PC-3 (cell line): Measurements from ENCODE around the gene KAT6B. TPM values are rescaled to one million over a fixed set of nuclear protein-coding genes. Genes with fewer than 3 reads are reported as not detected.

Experiments
- ATAC-seq: fragments of 200-7000 bp; cut with Tn5 transposase; 2 replicates; pipeline ENCODE4 v1.9.1; 2020; ENCODE audit warnings: mild to moderate bottlenecking, moderate library complexity
- BruUV-seq: library from RNA; stranded (reverse); fragments of 400-500 nt; replicated peaks from 2 replicates; lab custom pipeline; 2021; lab: Mats Ljungman, UMichigan
- CTCF ChIA-PET: fragments of 300-600 bp; sonication (Branson Sonifier 250); formaldehyde crosslinking; loops from one replicate; lab custom pipeline; 2022; ENCODE audit warnings: antibody characterized with exemption; lab: Charles Lee
- POLR2A ChIA-PET: fragments of 300-600 bp; sonication (Branson Sonifier 250); formaldehyde crosslinking; loops from one replicate; lab custom pipeline; 2022; ENCODE audit warnings: antibody characterized with exemption; ENCODE audit not compliant: unreplicated experiment; lab: Charles Lee
- DNase-seq: peaks from one replicate; pipeline ENCODE4 v3.0.0-alpha.2; 2015
- H2AFZ ChIP-seq: fragments of 300-600 bp; sonication (generic); 2 replicates; pipeline ENCODE4 v1.6.0; 2016; ENCODE audit warnings: antibody characterized with exemption, low read length
- H3F3A ChIP-seq: fragments of 300-600 bp; sonication (generic); one replicate; pipeline ENCODE4 v1.6.0; 2017; ENCODE audit warnings: antibody characterized with exemption, low read length, control low read depth, mild to moderate bottlenecking; ENCODE audit not compliant: unreplicated experiment
- H3K27ac ChIP-seq: fragments of 300-600 bp; sonication (generic); 2 replicates; pipeline ENCODE4 v1.5.1; 2016; ENCODE audit warnings: mild to moderate bottlenecking, low read length
- H3K27me3 ChIP-seq: fragments of 300-600 bp; sonication (generic); 2 replicates; pipeline ENCODE4 v1.6.1; 2016; ENCODE audit warnings: low read length, mixed read lengths
- H3K36me3 ChIP-seq: fragments of 300-600 bp; sonication (generic); 2 replicates; pipeline ENCODE4 v1.6.1; 2016; ENCODE audit warnings: low read depth, mixed run types, low read length, mixed read lengths
- H3K4me1 ChIP-seq: fragments of 300-600 bp; sonication (generic); 2 replicates; pipeline ENCODE4 v1.5.1; 2016; ENCODE audit warnings: low read length; ENCODE audit not compliant: insufficient read depth
- H3K4me2 ChIP-seq: fragments of 300-600 bp; sonication (generic); 2 replicates; pipeline ENCODE4 v1.6.0; 2016; ENCODE audit warnings: low read length
- H3K4me3 ChIP-seq: fragments of 300-600 bp; sonication (generic); 2 replicates; pipeline ENCODE4 v1.5.1; 2016; ENCODE audit warnings: mild to moderate bottlenecking, low read length, mixed read lengths
- H3K79me2 ChIP-seq: fragments of 300-600 bp; sonication (generic); 2 replicates; pipeline ENCODE4 v1.6.1; 2017; ENCODE audit warnings: low read length, mixed read lengths
- H3K9ac ChIP-seq: fragments of 300-600 bp; sonication (generic); 2 replicates; pipeline ENCODE4 v1.6.0; 2016; ENCODE audit warnings: mild to moderate bottlenecking, low read length
- H3K9me2 ChIP-seq: fragments of 300-600 bp; sonication (generic); replicated peaks from 2 replicates; pipeline ENCODE4 v1.6.1; 2016; ENCODE audit warnings: mixed run types, low read length, mixed read lengths
- H3K9me3 ChIP-seq: fragments of 300-600 bp; sonication (generic); 2 replicates; pipeline ENCODE4 v1.6.1; 2016; ENCODE audit warnings: low read length, mixed read lengths
- H4K20me1 ChIP-seq: fragments of 300-600 bp; sonication (generic); 2 replicates; pipeline ENCODE4 v1.6.1; 2016; ENCODE audit warnings: low read length, mixed read lengths
- CTCF ChIP-seq: fragments of 300-600 bp; sonication (generic); conservative IDR thresholded peaks from 2 replicates; pipeline ENCODE4 v1.5.1; 2017; ENCODE audit warnings: antibody characterized with exemption, low read depth, mild to moderate bottlenecking, low read length
- EZH2 ChIP-seq: fragments of 300-600 bp; sonication (generic); IDR thresholded peaks from one replicate; pipeline ENCODE4 v1.6.1; 2017; ENCODE audit warnings: antibody characterized with exemption, mild to moderate bottlenecking, low read length; ENCODE audit not compliant: unreplicated experiment
- EZH2phosphoT487 ChIP-seq: fragments of 300-600 bp; sonication (generic); IDR thresholded peaks from 2 replicates; pipeline ENCODE4 v1.6.1; 2018; ENCODE audit warnings: mild to moderate bottlenecking, antibody characterized with exemption, low read length, borderline replicate concordance
- intact Hi-C: fragments of 100-400 bp; cut with micrococcal nuclease; formaldehyde crosslinking; loops from 2 replicates; pipeline ENCODE4 v1.9.0; 2023
- total RNA-seq: library from RNA; depleted of rRNA; stranded (reverse); fragments of >200 nt; gene quantifications from 2 replicates; pipeline ENCODE4 v1.2.3, GENCODE V29; 2014

The KAT6B gene
- total RNA-seq, 1 experiment from 2014 or later: 94.5 TPM

GRCh38 chr10:74968667-74969061 lies 142.3 kb downstream of the KAT6B start:
- CTCF ChIA-PET: interaction anchor here (0.5 to 1.0 kb wide), 3 partner anchors 51 to 135 kb away, joined by 3 to 16 read pairs (median 5); no protein-coding TSS in a partner anchor
- no peak overlapping the region for H2AFZ ChIP-seq
- peak overlapping the region; percentile 67 for H3K4me2 ChIP-seq
- TF ChIP-seq EZH2phosphoT487 (no peak), EZH2 (no peak), CTCF (no peak)
- peaks cover 26% of the 10 kb centered on the region for H4K20me1 ChIP-seq
- DNase-seq: no peak
- peaks cover 39% of the 10 kb centered on the region for H3K79me2 ChIP-seq
- intact Hi-C loops: loop anchor here (1.0 kb wide), 3 partner anchors 15 to 92 kb away; no protein-coding TSS in a partner anchor
- H3K36me3 ChIP-seq: peaks cover 15% of the 10 kb centered on the region; the same call in 1 of the 2 replicates
- peaks cover 26% of the 10 kb centered on the region for H3K4me1 ChIP-seq
- H3K27ac ChIP-seq: peak overlapping the region; percentile 28
- no peaks in the 10 kb centered on the region for H3K27me3 ChIP-seq
- POLR2A ChIA-PET: interaction anchor here (0.5 to 0.7 kb wide), 4 partner anchors 11 to 325 kb away, joined by 3 to 6 read pairs (median 5); no protein-coding TSS in a partner anchor
- BruUV-seq: no TSS peak
- H3K9me3 ChIP-seq: no peaks in the 10 kb centered on the region
- H3F3A ChIP-seq: peaks cover 12% of the 10 kb centered on the region
- ATAC-seq: peak; percentile 24
- no peak overlapping the region for H3K9ac ChIP-seq
- H3K4me3 ChIP-seq: peak overlapping the region; percentile 10; the same call in 1 of the 2 replicates
- no peaks in the 10 kb centered on the region for H3K9me2 ChIP-seq

DNA sequence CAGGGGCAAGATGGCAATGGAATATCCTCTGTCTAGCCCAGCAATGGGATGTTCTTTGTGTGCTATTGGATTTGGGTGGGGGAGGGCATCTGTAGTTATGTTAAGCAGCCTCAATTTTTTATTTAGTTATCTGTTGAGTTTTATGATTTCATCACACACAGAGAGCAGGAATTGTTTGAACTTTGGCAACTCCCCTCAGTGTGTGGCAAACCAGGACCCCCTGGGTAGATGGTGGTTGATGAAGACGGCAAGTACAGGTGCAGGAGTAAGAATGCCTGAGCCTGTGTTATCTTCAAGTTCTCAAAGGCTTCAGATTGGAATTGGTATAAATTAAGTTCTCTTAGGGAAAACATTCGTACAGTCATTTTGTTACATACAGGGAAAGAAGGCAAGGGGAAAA lies 142.7 kb downstream of the KAT6B start:
- CTCF ChIA-PET: interaction anchor here (1.0 kb wide), 1 partner anchor 51 kb away, joined by 16 read pairs; no protein-coding TSS in a partner anchor
- TF ChIP-seq EZH2phosphoT487 (no peak), CTCF (no peak)
- Histone ChIP-seq H3K4me3 (peak overlapping the region; percentile 10; the same call in 1 of the 2 replicates), H3F3A (peaks cover 12% of the 10 kb centered on the region), H3K9ac (no peak overlapping the region), H4K20me1 (peaks cover 26% of the 10 kb centered on the region), H3K79me2 (peaks cover 39% of the 10 kb centered on the region), H3K4me1 (peaks cover 28% of the 10 kb centered on the region), H3K9me2 (no peaks in the 10 kb centered on the region), H3K27me3 (no peaks in the 10 kb centered on the region), H3K36me3 (peaks cover 15% of the 10 kb centered on the region; the same call in 1 of the 2 replicates), H3K9me3 (no peaks in the 10 kb centered on the region), H3K4me2 (peak overlapping the region; percentile 67), H2AFZ (no peak overlapping the region), H3K27ac (peak overlapping the region; percentile 28; the same call in 1 of the 2 replicates)
- intact Hi-C loops: no loop called here
- BruUV-seq: no TSS peak
- DNase-seq: no peak
- POLR2A ChIA-PET: no interaction called here
- no peak for ATAC-seq

- no peaks in the 10 kb centered on the region for H3K9me3 ChIP-seq
- H3K9ac ChIP-seq: no peak overlapping the region
- intact Hi-C loops: no loop called here
- H3K36me3 ChIP-seq: peaks cover 13% of the 10 kb centered on the region; the same call in 1 of the 2 replicates
- no peak overlapping the region for H2AFZ ChIP-seq
- peaks cover 26% of the 10 kb centered on the region for H4K20me1 ChIP-seq
- TF ChIP-seq EZH2 (no peak), EZH2phosphoT487 (no peak), CTCF (peak; percentile 40; the same call in 1 of the 2 replicates)
- H3K4me2 ChIP-seq: no peak overlapping the region
- no peaks in the 10 kb centered on the region for H3K27me3 ChIP-seq
- no peak overlapping the region for H3K4me3 ChIP-seq
- no peak for ATAC-seq
- no peak for DNase-seq
- H3K79me2 ChIP-seq: peaks cover 39% of the 10 kb centered on the region
- CTCF ChIA-PET: no interaction called here
- POLR2A ChIA-PET: no interaction called here
- H3K4me1 ChIP-seq: peaks cover 28% of the 10 kb centered on the region
- no peak overlapping the region for H3K27ac ChIP-seq
- no peaks in the 10 kb centered on the region for H3K9me2 ChIP-seq
- peaks cover 12% of the 10 kb centered on the region for H3F3A ChIP-seq
- no TSS peak for BruUV-seq
Observed at GRCh38 chr10:74969530-74969929, 143.1 kb downstream of the KAT6B start.
